GM23338 (cell line): ENCODE measurements around the gene PCDHGA7. TPM values are rescaled to one million over a fixed set of nuclear protein-coding genes. Genes with fewer than 3 reads are reported as not detected.
A peak's percentile ranks its signal among the peaks of the same experiment; 100 is the strongest.
"Not testable (repeated sequence)": the region's sequence is repeated elsewhere in the genome, so short reads cannot be mapped to it uniquely, and the experiment has no call there.

Source experiments
- ATAC-seq: fragments of 200-7000 bp; cut with Tn5 transposase; 3 replicates; pipeline ENCODE4 v1.9.1; 2020
- DNase-seq: peaks from one replicate; pipeline ENCODE4 v3.0.0-alpha.2; 2015; ENCODE audit warnings: low spot score
- H2AFZ ChIP-seq: fragments of 200-600 bp; sonication (generic); 2 replicates; pipeline ENCODE4 v1.8.0; 2016; ENCODE audit warnings: antibody characterized with exemption, mild to moderate bottlenecking, moderate library complexity
- H3F3A ChIP-seq: fragments of 200-600 bp; sonication (generic); replicated peaks from 2 replicates; pipeline ENCODE4 v1.8.0; 2017; ENCODE audit warnings: antibody characterized with exemption, mixed run types, low read depth
- H3K27ac ChIP-seq: fragments of 200-600 bp; sonication (generic); 2 replicates; pipeline ENCODE4 v1.6.1; 2016; ENCODE audit warnings: low read depth
- H3K27me3 ChIP-seq: fragments of 200-600 bp; sonication (generic); 2 replicates; pipeline ENCODE4 v1.8.0; 2016; ENCODE audit warnings: mild to moderate bottlenecking, mixed run types, moderate library complexity; ENCODE audit not compliant: insufficient read depth
- H3K36me3 ChIP-seq: fragments of 200-600 bp; sonication (generic); 2 replicates; pipeline ENCODE4 v1.8.0; 2016; ENCODE audit warnings: mild to moderate bottlenecking; ENCODE audit not compliant: insufficient read depth
- H3K4me1 ChIP-seq: fragments of 200-600 bp; sonication (generic); 2 replicates; pipeline ENCODE4 v1.8.0; 2016; ENCODE audit warnings: mild to moderate bottlenecking, moderate library complexity; ENCODE audit not compliant: insufficient read depth
- H3K4me2 ChIP-seq: fragments of 200-600 bp; sonication (generic); 2 replicates; pipeline ENCODE4 v1.7.1; 2017; ENCODE audit warnings: mixed run types
- H3K4me3 ChIP-seq: fragments of 200-600 bp; sonication (generic); 2 replicates; pipeline ENCODE4 v1.6.1; 2016; ENCODE audit warnings: mixed run types
- H3K79me2 ChIP-seq: fragments of 200-600 bp; sonication (generic); replicated peaks from 2 replicates; pipeline ENCODE4 v1.8.0; 2017; ENCODE audit warnings: mild to moderate bottlenecking; ENCODE audit not compliant: insufficient read depth
- H3K9me2 ChIP-seq: fragments of 200-600 bp; sonication (generic); 2 replicates; pipeline ENCODE4 v1.8.0; 2017; ENCODE audit not compliant: insufficient read depth
- H4K20me1 ChIP-seq: fragments of 200-600 bp; sonication (generic); replicated peaks from 2 replicates; pipeline ENCODE4 v1.8.0; 2017; ENCODE audit warnings: mild to moderate bottlenecking; ENCODE audit not compliant: insufficient read depth
- H3K27ac Mint-ChIP-seq: 2 replicates; pipeline ENCODE4 v1.8.0; 2020; ENCODE audit warnings: inconsistent platforms, mild to moderate bottlenecking, moderate library complexity, mixed read lengths
- H3K27me3 Mint-ChIP-seq: 3 replicates; pipeline ENCODE4 v1.8.0; 2022; ENCODE audit warnings: low read depth, mild to moderate bottlenecking, moderate library complexity, mixed read lengths, inconsistent platforms; ENCODE audit not compliant: insufficient read depth, poor library complexity
- H3K36me3 Mint-ChIP-seq: 3 replicates; pipeline ENCODE4 v1.8.0; 2021; ENCODE audit warnings: low read depth, mild to moderate bottlenecking, inconsistent platforms, moderate library complexity, mixed read lengths
- H3K4me1 Mint-ChIP-seq: 3 replicates; pipeline ENCODE4 v1.8.0; 2020; ENCODE audit warnings: mild to moderate bottlenecking, inconsistent platforms, mixed read lengths
- H3K4me3 Mint-ChIP-seq: 3 replicates; pipeline ENCODE4 v1.8.0; 2021; ENCODE audit warnings: moderate library complexity, mild to moderate bottlenecking, inconsistent platforms, mixed read lengths
- H3K9me3 Mint-ChIP-seq: 3 replicates; pipeline ENCODE4 v1.8.0; 2020; ENCODE audit warnings: moderate library complexity, mild to moderate bottlenecking, inconsistent platforms, mixed read lengths
- CREB1 ChIP-seq: fragments of 250-450 bp; sonication (Bioruptor Pico); IDR thresholded peaks from 2 replicates; pipeline ENCODE4 v1.5.0; 2020; ENCODE audit warnings: low read depth, mild to moderate bottlenecking, moderate library complexity
- polyA plus RNA-seq: library from polyadenylated mRNA; unstranded; fragments of >200 nt; fragmentation: Nextera tagmentation; extraction: Ambion mirVana; gene quantifications from 2 replicates; pipeline ENCODE4 v1.2.1, GENCODE V29; 2016
- total RNA-seq: library from RNA; depleted of rRNA; stranded (reverse); fragments of >200 nt; shearing (Covaris generic); gene quantifications from 2 replicates; pipeline ENCODE4 v1.2.3, GENCODE V29; 2014
- TF ChIP-seq, protein P1 (sequence below): IDR thresholded peaks from one replicate; pipeline ENCODE4 v1.6.1; 2018; ENCODE audit warnings: antibody characterized with exemption; ENCODE audit not compliant: unreplicated experiment
- TF ChIP-seq, protein P2 (sequence below), 2 experiments: fragments of 200-600 bp in 1 of 2; sonication (generic) in 1 of 2; conservative IDR thresholded peaks; 2 replicates each; pipeline versions ENCODE4 v1.5.1 to v1.6.1; 2016 to 2017; ENCODE audit warnings: antibody characterized with exemption in 2 of 2, low read depth in 2 of 2, mild to moderate bottlenecking in 2 of 2, moderate library complexity in 1 of 2

The PCDHGA7 gene
- total and polyA plus RNA-seq, 2 experiments from 2014 or later: 0.44 to 4.4 TPM

DNA sequence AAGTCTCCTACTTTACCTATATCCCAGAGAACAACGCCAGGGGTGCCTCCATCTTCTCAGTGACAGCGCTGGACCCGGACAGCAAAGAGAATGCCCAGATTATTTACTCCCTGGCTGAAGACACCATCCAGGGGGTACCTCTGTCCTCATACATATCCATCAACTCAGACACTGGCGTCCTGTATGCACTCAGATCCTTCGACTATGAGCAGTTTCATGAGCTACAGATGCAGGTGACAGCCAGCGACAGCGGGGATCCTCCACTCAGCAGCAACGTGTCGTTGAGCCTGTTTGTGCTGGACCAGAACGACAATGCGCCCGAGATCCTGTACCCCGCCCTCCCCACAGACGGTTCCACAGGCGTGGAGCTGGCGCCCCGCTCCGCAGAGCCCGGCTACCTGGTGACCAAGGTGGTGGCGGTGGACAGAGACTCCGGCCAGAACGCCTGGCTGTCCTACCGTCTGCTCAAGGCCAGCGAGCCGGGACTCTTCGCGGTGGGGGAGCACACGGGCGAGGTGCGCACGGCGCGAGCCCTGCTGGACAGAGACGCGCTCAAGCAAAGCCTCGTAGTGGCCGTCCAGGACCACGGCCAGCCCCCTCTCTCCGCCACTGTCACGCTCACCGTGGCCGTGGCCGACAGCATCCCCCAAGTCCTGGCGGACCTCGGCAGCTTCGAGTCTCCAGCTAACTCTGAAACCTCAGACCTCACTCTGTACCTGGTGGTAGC lies 32.2 kb downstream of the PCDHGA7 start:
- not testable (repeated sequence) for H3K4me1 ChIP-seq, H3K27me3 ChIP-seq, H3K4me2 ChIP-seq, DNase-seq, H3F3A ChIP-seq, H3K27ac ChIP-seq, H2AFZ ChIP-seq, H3K79me2 ChIP-seq, ATAC-seq, H4K20me1 ChIP-seq, H3K27ac Mint-ChIP-seq, H3K9me2 ChIP-seq, H3K4me3 ChIP-seq, H3K36me3 ChIP-seq
- peak overlapping the region; percentile 11; the same call in 2 of the 3 replicates for H3K4me3 Mint-ChIP-seq
- H3K27me3 Mint-ChIP-seq: peaks cover 26% of the 10 kb centered on the region
- H3K36me3 Mint-ChIP-seq: peaks cover 55% of the 10 kb centered on the region
- TF ChIP-seq, protein P1, sequence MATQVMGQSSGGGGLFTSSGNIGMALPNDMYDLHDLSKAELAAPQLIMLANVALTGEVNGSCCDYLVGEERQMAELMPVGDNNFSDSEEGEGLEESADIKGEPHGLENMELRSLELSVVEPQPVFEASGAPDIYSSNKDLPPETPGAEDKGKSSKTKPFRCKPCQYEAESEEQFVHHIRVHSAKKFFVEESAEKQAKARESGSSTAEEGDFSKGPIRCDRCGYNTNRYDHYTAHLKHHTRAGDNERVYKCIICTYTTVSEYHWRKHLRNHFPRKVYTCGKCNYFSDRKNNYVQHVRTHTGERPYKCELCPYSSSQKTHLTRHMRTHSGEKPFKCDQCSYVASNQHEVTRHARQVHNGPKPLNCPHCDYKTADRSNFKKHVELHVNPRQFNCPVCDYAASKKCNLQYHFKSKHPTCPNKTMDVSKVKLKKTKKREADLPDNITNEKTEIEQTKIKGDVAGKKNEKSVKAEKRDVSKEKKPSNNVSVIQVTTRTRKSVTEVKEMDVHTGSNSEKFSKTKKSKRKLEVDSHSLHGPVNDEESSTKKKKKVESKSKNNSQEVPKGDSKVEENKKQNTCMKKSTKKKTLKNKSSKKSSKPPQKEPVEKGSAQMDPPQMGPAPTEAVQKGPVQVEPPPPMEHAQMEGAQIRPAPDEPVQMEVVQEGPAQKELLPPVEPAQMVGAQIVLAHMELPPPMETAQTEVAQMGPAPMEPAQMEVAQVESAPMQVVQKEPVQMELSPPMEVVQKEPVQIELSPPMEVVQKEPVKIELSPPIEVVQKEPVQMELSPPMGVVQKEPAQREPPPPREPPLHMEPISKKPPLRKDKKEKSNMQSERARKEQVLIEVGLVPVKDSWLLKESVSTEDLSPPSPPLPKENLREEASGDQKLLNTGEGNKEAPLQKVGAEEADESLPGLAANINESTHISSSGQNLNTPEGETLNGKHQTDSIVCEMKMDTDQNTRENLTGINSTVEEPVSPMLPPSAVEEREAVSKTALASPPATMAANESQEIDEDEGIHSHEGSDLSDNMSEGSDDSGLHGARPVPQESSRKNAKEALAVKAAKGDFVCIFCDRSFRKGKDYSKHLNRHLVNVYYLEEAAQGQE: peak; percentile 39
- peaks cover 14% of the 10 kb centered on the region for H3K4me1 Mint-ChIP-seq
- H3K9me3 Mint-ChIP-seq: peaks cover 51% of the 10 kb centered on the region

DNA sequence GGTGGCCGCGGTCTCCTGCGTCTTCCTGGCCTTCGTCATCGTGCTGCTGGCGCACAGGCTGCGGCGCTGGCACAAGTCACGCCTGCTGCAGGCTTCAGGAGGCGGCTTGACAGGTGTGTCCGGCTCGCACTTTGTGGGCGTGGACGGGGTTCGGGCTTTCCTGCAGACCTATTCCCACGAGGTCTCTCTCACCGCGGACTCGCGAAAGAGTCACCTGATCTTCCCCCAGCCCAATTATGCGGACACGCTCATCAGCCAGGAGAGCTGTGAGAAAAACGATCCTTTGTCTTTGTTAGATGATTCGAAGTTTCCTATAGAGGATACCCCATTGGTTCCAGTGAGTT lies 32.7 kb downstream of the PCDHGA7 start:
- H4K20me1 ChIP-seq, H3K9me2 ChIP-seq, H3K27me3 ChIP-seq, H3K4me3 ChIP-seq, H3K27ac ChIP-seq, ATAC-seq, H3K27ac Mint-ChIP-seq, H3K79me2 ChIP-seq, H3F3A ChIP-seq, DNase-seq, H3K4me3 Mint-ChIP-seq, H3K4me2 ChIP-seq, H3K4me1 ChIP-seq, H3K36me3 ChIP-seq, H2AFZ ChIP-seq: not testable (repeated sequence)
- H3K9me3 Mint-ChIP-seq: peaks cover 55% of the 10 kb centered on the region
- peaks cover 25% of the 10 kb centered on the region for H3K27me3 Mint-ChIP-seq
- peaks cover 17% of the 10 kb centered on the region for H3K4me1 Mint-ChIP-seq
- H3K36me3 Mint-ChIP-seq: peaks cover 58% of the 10 kb centered on the region

DNA sequence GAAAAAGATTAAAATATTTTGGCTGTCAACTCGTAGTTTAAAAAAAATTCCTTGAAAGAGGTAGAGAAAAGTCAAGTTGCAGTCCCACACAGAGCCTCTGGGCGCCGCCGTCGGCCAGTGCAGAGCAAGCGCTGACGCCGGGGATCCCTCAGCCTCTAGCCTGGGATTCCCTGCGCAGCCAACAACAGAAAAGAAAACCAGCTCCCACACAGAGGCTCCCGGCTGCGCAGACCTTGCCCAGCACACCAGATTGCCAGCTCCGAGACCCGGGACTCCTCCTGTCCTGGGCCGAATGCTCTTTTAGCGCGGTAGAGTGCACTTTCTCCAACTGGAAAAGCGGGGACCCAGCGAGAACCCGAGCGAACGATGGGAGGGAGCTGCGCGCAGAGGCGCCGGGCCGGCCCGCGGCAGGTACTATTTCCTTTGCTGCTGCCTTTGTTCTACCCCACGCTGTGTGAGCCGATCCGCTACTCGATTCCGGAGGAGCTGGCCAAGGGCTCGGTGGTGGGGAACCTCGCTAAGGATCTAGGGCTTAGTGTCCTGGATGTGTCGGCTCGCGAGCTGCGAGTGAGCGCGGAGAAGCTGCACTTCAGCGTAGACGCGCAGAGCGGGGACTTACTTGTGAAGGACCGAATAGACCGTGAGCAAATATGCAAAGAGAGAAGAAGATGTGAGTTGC lies 35.1 kb downstream of the PCDHGA7 start, which contains the start of gene PCDHGB7:
PCDHGB7 (plus strand) TSS at position 184 of the 679 bp plus-strand sequence; CDS start at position 367, 183 bp downstream.
- DNase-seq (peak; percentile 94), ATAC-seq (peak; percentile 84)
- Histone ChIP-seq H3K4me2 (peak within 1 kb of the TSS; percentile 81), H3K4me3 (peak within 1 kb of the TSS; percentile 59), H3K27me3 (peaks cover 20% of the 10 kb centered on the region)
- Mint-ChIP-seq H3K36me3 (peaks cover 79% of the 10 kb centered on the region), H3K27ac (peak within 1 kb of the TSS; percentile 56; the same call in 1 of the 2 replicates), H3K9me3 (peaks cover 77% of the 10 kb centered on the region), H3K4me1 (peaks cover 17% of the 10 kb centered on the region), H3K4me3 (peak within 1 kb of the TSS; percentile 85), H3K27me3 (peaks cover 35% of the 10 kb centered on the region)
- not testable (repeated sequence) for H3F3A ChIP-seq, H3K9me2 ChIP-seq, H3K27ac ChIP-seq, H4K20me1 ChIP-seq, H3K4me1 ChIP-seq, H2AFZ ChIP-seq, H3K36me3 ChIP-seq, H3K79me2 ChIP-seq
- TF ChIP-seq, protein P2, sequence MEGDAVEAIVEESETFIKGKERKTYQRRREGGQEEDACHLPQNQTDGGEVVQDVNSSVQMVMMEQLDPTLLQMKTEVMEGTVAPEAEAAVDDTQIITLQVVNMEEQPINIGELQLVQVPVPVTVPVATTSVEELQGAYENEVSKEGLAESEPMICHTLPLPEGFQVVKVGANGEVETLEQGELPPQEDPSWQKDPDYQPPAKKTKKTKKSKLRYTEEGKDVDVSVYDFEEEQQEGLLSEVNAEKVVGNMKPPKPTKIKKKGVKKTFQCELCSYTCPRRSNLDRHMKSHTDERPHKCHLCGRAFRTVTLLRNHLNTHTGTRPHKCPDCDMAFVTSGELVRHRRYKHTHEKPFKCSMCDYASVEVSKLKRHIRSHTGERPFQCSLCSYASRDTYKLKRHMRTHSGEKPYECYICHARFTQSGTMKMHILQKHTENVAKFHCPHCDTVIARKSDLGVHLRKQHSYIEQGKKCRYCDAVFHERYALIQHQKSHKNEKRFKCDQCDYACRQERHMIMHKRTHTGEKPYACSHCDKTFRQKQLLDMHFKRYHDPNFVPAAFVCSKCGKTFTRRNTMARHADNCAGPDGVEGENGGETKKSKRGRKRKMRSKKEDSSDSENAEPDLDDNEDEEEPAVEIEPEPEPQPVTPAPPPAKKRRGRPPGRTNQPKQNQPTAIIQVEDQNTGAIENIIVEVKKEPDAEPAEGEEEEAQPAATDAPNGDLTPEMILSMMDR (conservative IDR thresholded peaks at IDR 0.05; ENCODE audit: low read depth in 2 of 2): peak; percentile 74 to 79
- TF ChIP-seq CREB1 (CRISPR knock-in tag): 0 out of 2 replicates have a peak, but pooled peaks have one; percentile 62
